Naive thymus-derived CD4-positive, alpha-beta T cell (primary cell): ENCODE data around the gene AXDND1. TPM values are rescaled to one million over a fixed set of nuclear protein-coding genes. Genes with fewer than 3 reads are reported as not detected.

Source experiments
- ATAC-seq: fragments of 150-1000 bp; cut with Tn5 transposase; 2 replicates; pipeline ENCODE4 v1.10.0; 2021; ENCODE audit warnings: mild to moderate bottlenecking, moderate library complexity
- CTCF ChIA-PET: fragments of 350-600 bp; sonication (Branson Sonifier 250); formaldehyde crosslinking; loops from one replicate; lab custom pipeline; 2021; ENCODE audit warnings: antibody characterized with exemption; lab: Charles Lee
- POLR2A ChIA-PET: fragments of 350-600 bp; sonication (Branson Sonifier 250); formaldehyde crosslinking; loops from one replicate; lab custom pipeline; 2021; ENCODE audit warnings: antibody characterized with exemption, inconsistent platforms; lab: Charles Lee
- DNase-seq, 9 donors: peaks; one replicate each; pipeline versions ENCODE4 v3.0.0 to v3.0.0-alpha.2; 2020 to 2022; ENCODE audit warnings: mixed read lengths in 1 of 9
- H3K27ac ChIP-seq: one replicate; pipeline ENCODE4 v1.7.0; 2013; ENCODE audit warnings: mild to moderate bottlenecking, low read depth, low read length, moderate library complexity
- H3K27me3 ChIP-seq, 2 donors: one replicate each; pipeline ENCODE4 v1.7.0; 2013; ENCODE audit warnings: low read length in 2 of 2, mild to moderate bottlenecking in 2 of 2, moderate library complexity in 2 of 2; ENCODE audit not compliant: control insufficient read depth in 2 of 2, insufficient read depth in 2 of 2
- H3K36me3 ChIP-seq, 3 experiments: 1 replicate in 2 of 3; 2 replicates in 1 of 3; pipeline ENCODE4 v1.7.0; 2013; ENCODE audit warnings: low read length in 3 of 3, mild to moderate bottlenecking in 3 of 3, moderate library complexity in 1 of 3; ENCODE audit not compliant: insufficient read depth in 3 of 3, control insufficient read depth in 2 of 3
- H3K4me1 ChIP-seq, 2 donors: one replicate each; pipeline ENCODE4 v1.7.0; 2013; ENCODE audit warnings: low read length in 2 of 2, mild to moderate bottlenecking in 2 of 2, moderate library complexity in 1 of 2; ENCODE audit not compliant: control insufficient read depth in 2 of 2, insufficient read depth in 2 of 2
- H3K4me3 ChIP-seq: 2 replicates; pipeline ENCODE4 v1.7.0; 2013; ENCODE audit warnings: mild to moderate bottlenecking, low read length
- H3K9me3 ChIP-seq, 3 experiments: 1 replicate in 2 of 3; 2 replicates in 1 of 3; pipeline ENCODE4 v1.7.0; 2013; ENCODE audit warnings: low read length in 3 of 3; ENCODE audit not compliant: control insufficient read depth in 2 of 3
- H3K27ac Mint-ChIP-seq, 9 donors: one replicate each; pipeline ENCODE4 v1.8.0; 2020 to 2022; ENCODE audit warnings: mixed read lengths in 9 of 9, mild to moderate bottlenecking in 8 of 9, moderate library complexity in 5 of 9, inconsistent platforms in 2 of 9
- H3K27me3 Mint-ChIP-seq, 5 donors: one replicate each; pipeline ENCODE4 v1.8.0; 2021 to 2022; ENCODE audit warnings: mixed read lengths in 5 of 5, mild to moderate bottlenecking in 1 of 5
- H3K36me3 Mint-ChIP-seq, 5 donors: one replicate each; pipeline ENCODE4 v1.8.0; 2020 to 2022; ENCODE audit warnings: mixed read lengths in 5 of 5, mild to moderate bottlenecking in 3 of 5, inconsistent platforms in 1 of 5
- H3K4me1 Mint-ChIP-seq, 7 donors: one replicate each; pipeline ENCODE4 v1.8.0; 2020 to 2022; ENCODE audit warnings: mixed read lengths in 7 of 7, mild to moderate bottlenecking in 3 of 7, inconsistent platforms in 1 of 7
- H3K4me3 Mint-ChIP-seq, 10 donors: one replicate each; pipeline ENCODE4 v1.8.0; 2020 to 2022; ENCODE audit warnings: mild to moderate bottlenecking in 10 of 10, mixed read lengths in 10 of 10, moderate library complexity in 6 of 10, inconsistent platforms in 2 of 10
- H3K9me3 Mint-ChIP-seq, 11 donors: one replicate each; pipeline ENCODE4 v1.8.0; 2020 to 2022; ENCODE audit warnings: mixed read lengths in 11 of 11, mild to moderate bottlenecking in 4 of 11, inconsistent platforms in 1 of 11, moderate library complexity in 1 of 11
- intact Hi-C, 2 donors: fragments of 100-400 bp; cut with micrococcal nuclease; formaldehyde crosslinking; loops; one replicate each; pipeline ENCODE4 v1.15.1; 2023
- polyA plus RNA-seq, 2 donors: library from polyadenylated mRNA; unstranded; fragments of 300-500 nt; fragmentation: Illumina TruSeq; gene quantifications; one replicate each; pipeline ENCODE4 v1.2.3, GENCODE V29; 2021
- total RNA-seq, 6 experiments: library from RNA in 5 of 6; stranded (reverse) in 5 of 6; gene quantifications; 1 replicate in 5 of 6; 2 replicates in 1 of 6; pipeline ENCODE4 v1.2.3 and lab custom pipeline; 2021 to 2026

Gene AXDND1
- total and polyA plus RNA-seq, 7 experiments from 2014 or later = 0.98 to 2.3 (median 1.3) TPM; not detected in 4

DNA sequence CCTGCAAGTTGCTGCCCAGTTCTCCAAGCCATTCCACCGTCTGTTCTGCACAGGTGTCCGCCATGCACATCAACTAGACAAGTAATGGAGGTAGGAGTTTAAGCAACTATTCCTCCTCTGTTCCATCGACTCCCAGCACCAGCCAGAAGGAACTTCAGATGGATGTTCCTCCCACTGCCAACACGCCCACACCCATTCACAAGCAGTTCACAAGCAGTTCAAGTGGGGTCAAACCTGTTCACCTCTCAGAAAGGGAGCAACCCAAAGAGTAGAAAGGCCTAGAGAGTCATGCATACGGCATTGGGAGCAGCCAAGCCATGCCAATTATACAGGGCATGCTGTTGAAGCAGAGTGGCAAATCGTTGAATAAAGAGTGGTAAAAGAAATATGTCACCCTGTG lies 221.6 kb downstream of the AXDND1 start:
- CTCF ChIA-PET = no interaction called here
- intact Hi-C loops = no loop called here
- H3K27me3 Mint-ChIP-seq = peaks cover 51 to 74% (median 66%) of the 10 kb centered on the region in 5 donors
- H3K36me3 Mint-ChIP-seq = peaks cover 0 to 5% (median 0%) of the 10 kb centered on the region in 5 donors
- H3K27ac Mint-ChIP-seq = no peak overlapping the region
- H3K27ac ChIP-seq = no peak overlapping the region
- peaks cover 0 to 4% (median 0%) of the 10 kb centered on the region in 7 donors for H3K4me1 Mint-ChIP-seq
- H3K36me3 ChIP-seq = no peaks in the 10 kb centered on the region
- H3K4me3 ChIP-seq = no peak overlapping the region
- POLR2A ChIA-PET = no interaction called here
- H3K4me3 Mint-ChIP-seq = no peak overlapping the region
- DNase-seq (no peak), ATAC-seq (no peak)
- no peaks in the 10 kb centered on the region for H3K4me1 ChIP-seq
- peaks cover 0 to 6% (median 0%) of the 10 kb centered on the region in 11 donors for H3K9me3 Mint-ChIP-seq
- H3K9me3 ChIP-seq = no peaks in the 10 kb centered on the region
- H3K27me3 ChIP-seq = peaks cover 0 to 3% of the 10 kb centered on the region in 2 donors

DNA sequence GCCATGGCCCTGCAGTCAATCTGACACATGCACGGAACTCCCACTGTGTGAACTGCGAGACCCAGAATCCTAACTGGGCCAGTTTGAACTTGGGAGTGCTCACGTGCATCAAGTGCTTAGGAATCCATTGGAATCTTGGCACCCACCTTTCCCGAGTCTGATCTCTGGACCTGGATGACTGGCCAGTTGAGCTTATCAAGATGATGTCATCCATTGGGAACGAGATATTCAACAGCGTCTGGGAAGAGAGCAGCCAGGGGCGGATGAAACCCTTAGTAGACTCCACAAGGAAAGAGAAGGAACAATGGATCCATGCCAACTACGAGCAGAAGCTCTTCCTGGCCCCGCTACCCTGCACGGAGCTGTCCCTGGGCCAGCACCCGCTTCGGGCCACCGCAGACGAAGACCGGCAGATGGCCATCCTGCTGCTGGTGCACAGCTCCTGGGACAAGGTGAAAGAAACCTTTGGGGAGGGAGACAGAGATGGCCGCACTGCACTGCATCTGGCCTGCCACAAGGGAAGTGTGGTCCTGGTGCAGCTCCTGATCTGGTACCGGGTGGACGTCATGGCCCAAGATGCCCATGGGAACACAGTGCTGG lies 222.8 kb downstream of the AXDND1 start:
- no peak for ATAC-seq
- ChIA-PET CTCF (no interaction called here), POLR2A (no interaction called here)
- Histone ChIP-seq H3K27me3 (peaks cover 0 to 3% of the 10 kb centered on the region in 2 donors), H3K36me3 (no peaks in the 10 kb centered on the region), H3K27ac (no peak overlapping the region), H3K9me3 (no peaks in the 10 kb centered on the region), H3K4me3 (no peak overlapping the region), H3K4me1 (no peaks in the 10 kb centered on the region)
- Mint-ChIP-seq H3K36me3 (peaks cover 0 to 5% (median 0%) of the 10 kb centered on the region in 5 donors), H3K4me1 (peaks cover 0 to 4% (median 0%) of the 10 kb centered on the region in 7 donors), H3K9me3 (peaks cover 0 to 9% (median 0%) of the 10 kb centered on the region in 11 donors), H3K27ac (no peak overlapping the region), H3K4me3 (no peak overlapping the region), H3K27me3 (peaks cover 58 to 73% (median 71%) of the 10 kb centered on the region in 5 donors)
- no peak for DNase-seq
- intact Hi-C loops = no loop called here

DNA sequence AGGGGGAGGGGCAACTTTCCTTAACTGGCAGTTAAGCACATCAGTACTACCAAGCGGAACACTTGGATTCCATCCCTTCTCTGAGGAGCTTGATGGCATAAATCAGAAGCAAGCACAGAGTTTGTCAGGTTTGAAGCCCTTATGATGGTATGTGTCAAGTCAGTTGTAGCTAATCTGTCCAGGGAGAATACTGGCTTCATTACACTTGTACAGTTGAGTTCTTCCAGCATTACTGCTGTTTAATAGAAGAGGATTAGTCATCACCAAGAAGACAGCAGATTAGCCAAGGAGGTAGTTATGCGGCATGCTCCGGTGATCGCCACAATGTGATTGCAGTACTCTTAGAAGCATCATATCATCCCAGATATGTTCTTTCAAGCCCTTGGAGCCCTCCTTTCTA lies 223.7 kb downstream of the AXDND1 start:
- H3K4me1 Mint-ChIP-seq = peaks cover 0 to 4% (median 0%) of the 10 kb centered on the region in 7 donors
- ATAC-seq = no peak
- peaks cover 0 to 9% (median 0%) of the 10 kb centered on the region in 11 donors for H3K9me3 Mint-ChIP-seq
- Histone ChIP-seq H3K9me3 (no peaks in the 10 kb centered on the region), H3K36me3 (no peaks in the 10 kb centered on the region), H3K4me1 (no peaks in the 10 kb centered on the region), H3K4me3 (no peak overlapping the region), H3K27ac (no peak overlapping the region), H3K27me3 (peaks cover 0 to under 1% of the 10 kb centered on the region in 2 donors)
- ChIA-PET CTCF (no interaction called here), POLR2A (no interaction called here)
- H3K4me3 Mint-ChIP-seq = no peak overlapping the region
- no peak overlapping the region for H3K27ac Mint-ChIP-seq
- DNase-seq = no peak
- intact Hi-C loops = no loop called here
- peaks cover 0 to 5% (median 0%) of the 10 kb centered on the region in 5 donors for H3K36me3 Mint-ChIP-seq
- H3K27me3 Mint-ChIP-seq = peaks cover 57 to 71% (median 66%) of the 10 kb centered on the region in 5 donors

DNA sequence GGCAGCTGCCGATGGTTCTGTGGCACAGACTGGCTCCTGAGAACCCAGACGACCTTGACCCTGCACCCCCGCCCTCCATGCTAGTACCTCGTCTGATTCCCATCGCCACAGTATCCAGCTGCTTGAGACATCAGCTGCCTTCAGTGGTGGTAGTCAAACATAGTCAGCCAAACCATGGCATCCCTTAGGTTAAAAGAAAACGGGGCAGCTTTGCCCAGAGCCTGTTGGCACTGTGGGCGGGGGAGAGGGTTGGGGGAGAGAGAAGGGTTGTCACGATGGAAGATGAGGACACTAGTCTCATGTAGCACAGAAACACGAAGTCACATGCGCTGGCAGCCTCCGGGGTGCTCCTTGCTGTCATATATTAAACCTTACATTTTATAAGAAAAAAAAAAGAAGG lies 224.9 kb downstream of the AXDND1 start:
- CTCF ChIA-PET = no interaction called here
- POLR2A ChIA-PET = no interaction called here

DNA sequence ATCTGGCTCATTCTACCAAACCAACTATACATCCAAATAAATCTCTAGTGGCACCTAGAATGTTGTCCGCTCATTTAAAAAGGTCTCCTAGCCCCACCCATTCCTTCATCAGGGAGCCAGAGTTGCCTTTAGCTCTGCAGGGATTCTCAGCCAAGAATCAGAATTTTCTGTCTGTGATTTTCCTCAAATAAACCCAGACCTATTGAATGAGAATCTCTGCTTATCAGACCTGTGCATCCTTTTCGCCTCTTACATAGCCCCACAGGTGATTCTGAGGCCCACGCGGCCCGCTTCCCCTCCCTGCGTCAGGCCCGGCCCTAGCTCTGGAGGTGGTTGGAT lies 225.5 kb downstream of the AXDND1 start:
- H3K27me3 ChIP-seq = no peaks in the 10 kb centered on the region
- H3K4me3 ChIP-seq = no peak overlapping the region
- H3K9me3 ChIP-seq = no peaks in the 10 kb centered on the region
- no peaks in the 10 kb centered on the region for H3K4me1 ChIP-seq
- Mint-ChIP-seq H3K9me3 (peaks cover 0 to 9% (median 0%) of the 10 kb centered on the region in 11 donors), H3K4me3 (no peak overlapping the region), H3K27me3 (peaks cover 46 to 70% (median 60%) of the 10 kb centered on the region in 5 donors), H3K4me1 (peaks cover 0 to 4% (median 0%) of the 10 kb centered on the region in 7 donors), H3K36me3 (peaks cover 0 to 5% (median 0%) of the 10 kb centered on the region in 5 donors), H3K27ac (no peak overlapping the region)
- H3K27ac ChIP-seq = no peak overlapping the region
- CTCF ChIA-PET = no interaction called here
- intact Hi-C loops = no loop called here
- DNase-seq (no peak), ATAC-seq (no peak)
- POLR2A ChIA-PET = no interaction called here
- no peaks in the 10 kb centered on the region for H3K36me3 ChIP-seq

More for the DNA sequence above, 224.9 kb downstream of the AXDND1 start:
- no peak for ATAC-seq
- intact Hi-C loops = no loop called here
- no peaks in the 10 kb centered on the region for H3K27me3 ChIP-seq
- H3K4me1 Mint-ChIP-seq = peaks cover 0 to 4% (median 0%) of the 10 kb centered on the region in 7 donors
- H3K4me1 ChIP-seq = no peaks in the 10 kb centered on the region
- H3K27ac ChIP-seq = no peak overlapping the region
- DNase-seq = no peak
- H3K27ac Mint-ChIP-seq = no peak overlapping the region
- no peak overlapping the region for H3K4me3 ChIP-seq
- peaks cover 0 to 5% (median 0%) of the 10 kb centered on the region in 5 donors for H3K36me3 Mint-ChIP-seq
- no peak overlapping the region for H3K4me3 Mint-ChIP-seq
- no peaks in the 10 kb centered on the region for H3K9me3 ChIP-seq
- peaks cover 0 to 9% (median 0%) of the 10 kb centered on the region in 11 donors for H3K9me3 Mint-ChIP-seq
- peaks cover 50 to 74% (median 65%) of the 10 kb centered on the region in 5 donors for H3K27me3 Mint-ChIP-seq
- H3K36me3 ChIP-seq = no peaks in the 10 kb centered on the region

DNA sequence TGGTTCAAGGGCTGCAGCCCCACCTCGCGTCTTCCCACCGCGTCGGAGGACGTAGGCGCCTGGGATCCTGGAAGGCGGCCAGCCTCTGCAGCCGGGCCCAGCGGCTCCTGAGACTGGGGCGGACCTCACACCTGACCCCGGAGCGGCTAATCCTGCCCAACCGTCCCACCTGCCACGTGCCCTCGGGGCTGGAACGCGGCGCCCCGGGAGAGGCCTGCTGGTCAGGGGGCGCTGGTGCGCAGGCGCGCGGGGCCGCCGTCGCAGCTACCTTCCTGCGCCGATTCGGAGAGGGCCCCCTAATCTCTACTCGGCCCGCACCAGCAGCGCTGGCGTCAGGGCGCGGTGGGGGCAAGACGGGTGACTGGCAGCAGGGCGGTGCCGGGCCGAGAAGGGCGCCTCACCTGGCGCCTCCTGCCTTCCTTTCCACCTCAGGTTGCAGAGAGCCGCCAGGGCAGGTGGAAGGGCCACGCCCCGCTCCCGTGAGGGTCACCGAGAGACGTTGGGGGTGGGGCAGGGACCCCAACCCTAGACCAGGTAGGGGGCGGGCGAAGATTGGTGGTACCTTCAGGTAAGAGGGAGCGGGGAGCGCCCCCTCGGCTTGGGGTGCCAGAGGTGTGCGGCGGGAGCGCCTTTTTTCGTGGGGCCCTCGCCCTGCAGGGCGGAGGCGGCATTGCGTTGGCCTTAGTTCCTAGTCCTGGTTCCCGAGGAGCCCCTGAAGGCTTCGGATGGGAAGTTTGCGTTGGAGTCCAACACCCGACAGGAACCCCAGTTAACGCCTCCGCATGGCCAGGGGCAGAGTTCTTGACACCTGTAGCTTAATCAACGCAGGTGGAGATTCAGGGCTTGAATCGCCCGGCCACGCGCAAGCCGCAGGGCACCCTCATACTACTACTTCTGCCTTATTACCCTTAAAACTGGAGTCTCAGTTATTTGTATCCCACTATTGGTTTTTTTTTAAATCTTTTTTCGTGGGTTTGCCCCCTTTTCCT lies 226.1 kb downstream of the AXDND1 start, which contains the start of gene TDRD5:
Gene TDRD5, plus strand, starts transcription at position 241 of the 989 bp plus-strand sequence. CDS start 784 bp downstream, outside the sequence.
- POLR2A ChIA-PET = no interaction called here
- no peak within 1 kb of the TSS for H3K27ac ChIP-seq
- peaks cover 0 to 9% (median 0%) of the 10 kb centered on the region in 11 donors for H3K9me3 Mint-ChIP-seq
- CTCF ChIA-PET = no interaction called here
- no peaks in the 10 kb centered on the region for H3K27me3 ChIP-seq
- peaks cover 0 to 2% (median 0%) of the 10 kb centered on the region in 7 donors for H3K4me1 Mint-ChIP-seq
- no peaks in the 10 kb centered on the region for H3K36me3 ChIP-seq
- H3K27ac Mint-ChIP-seq = no peak within 1 kb of the TSS
- ATAC-seq (no peak), DNase-seq (no peak)
- H3K4me1 ChIP-seq = no peaks in the 10 kb centered on the region
- H3K9me3 ChIP-seq = no peaks in the 10 kb centered on the region
- no peak within 1 kb of the TSS for H3K4me3 ChIP-seq
- H3K4me3 Mint-ChIP-seq = peak within 1 kb of the TSS in 2 of 10 donors; percentile 12 to 47
- peaks cover 46 to 70% (median 60%) of the 10 kb centered on the region in 5 donors for H3K27me3 Mint-ChIP-seq
- H3K36me3 Mint-ChIP-seq = peaks cover 0 to 5% (median 0%) of the 10 kb centered on the region in 5 donors
- intact Hi-C loops = no loop called here
